HUES64 (cell line): ENCODE results near the gene GRIN1.

Source experiments
- H3K27ac ChIP-seq: 2 replicates; pipeline ENCODE4 v1.7.0; 2013; ENCODE audit warnings: low read depth, low read length, inconsistent platforms
- H3K27me3 ChIP-seq: 2 replicates; pipeline ENCODE4 v1.6.1; 2013; ENCODE audit warnings: mild to moderate bottlenecking, low read length; ENCODE audit not compliant: insufficient read depth
- H3K36me3 ChIP-seq: 2 replicates; pipeline ENCODE4 v1.6.1; 2013; ENCODE audit warnings: mild to moderate bottlenecking, low read length; ENCODE audit not compliant: insufficient read depth
- H3K4me1 ChIP-seq: 2 replicates; pipeline ENCODE4 v1.6.1; 2013; ENCODE audit warnings: mild to moderate bottlenecking, low read length, moderate library complexity; ENCODE audit not compliant: insufficient read depth
- H3K4me3 ChIP-seq: 2 replicates; pipeline ENCODE4 v1.5.1; 2013; ENCODE audit warnings: mild to moderate bottlenecking, low read length, moderate library complexity
- H3K9ac ChIP-seq: 2 replicates; pipeline ENCODE4 v1.6.1; 2013; ENCODE audit warnings: mild to moderate bottlenecking, low read depth, low read length
- H3K9me3 ChIP-seq: 2 replicates; pipeline ENCODE4 v1.6.1; 2013; ENCODE audit warnings: low read depth, low read length; ENCODE audit not compliant: insufficient read depth
- WGBS: fragments of 150-250, 120-280 bp; methylation state at CpG from one replicate; pipeline ENCODE4 v1.1.7; 2013; ENCODE audit warnings: missing lambda C conversion rate; 5-methylcytosine and 5-hydroxymethylcytosine counted together

Gene GRIN1

DNA sequence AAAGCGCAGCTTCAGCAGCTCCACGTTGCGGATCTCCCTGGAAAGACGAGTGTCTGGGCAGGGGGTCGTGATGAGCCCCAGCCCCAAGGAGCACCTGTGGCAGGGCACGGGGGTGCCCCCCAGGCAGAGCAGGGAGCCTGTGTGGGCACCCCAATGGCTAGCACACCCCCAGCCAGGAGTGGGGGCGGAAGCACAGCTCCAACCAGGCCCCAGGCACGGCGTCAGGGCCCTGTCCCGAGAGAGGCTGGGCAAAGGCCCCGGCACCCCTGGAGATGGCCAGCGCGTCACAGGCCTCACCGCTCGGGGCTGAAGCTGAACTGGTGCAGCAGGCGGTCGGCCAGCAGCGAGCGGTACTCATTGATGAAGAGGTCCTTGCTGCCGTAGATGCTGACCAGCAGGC is 41.5 kb downstream of the GRIN1 start:
- Histone ChIP-seq H3K27ac (no peak overlapping the region), H3K9ac (no peak overlapping the region), H3K27me3 (peaks cover 5% of the 10 kb centered on the region; the same call in 1 of the 2 replicates), H3K9me3 (no peaks in the 10 kb centered on the region), H3K4me3 (no peak overlapping the region), H3K4me1 (no peaks in the 10 kb centered on the region), H3K36me3 (peaks cover 42% of the 10 kb centered on the region)
- WGBS = 95% methylated on average over 20 of the region's 20 CpGs

DNA sequence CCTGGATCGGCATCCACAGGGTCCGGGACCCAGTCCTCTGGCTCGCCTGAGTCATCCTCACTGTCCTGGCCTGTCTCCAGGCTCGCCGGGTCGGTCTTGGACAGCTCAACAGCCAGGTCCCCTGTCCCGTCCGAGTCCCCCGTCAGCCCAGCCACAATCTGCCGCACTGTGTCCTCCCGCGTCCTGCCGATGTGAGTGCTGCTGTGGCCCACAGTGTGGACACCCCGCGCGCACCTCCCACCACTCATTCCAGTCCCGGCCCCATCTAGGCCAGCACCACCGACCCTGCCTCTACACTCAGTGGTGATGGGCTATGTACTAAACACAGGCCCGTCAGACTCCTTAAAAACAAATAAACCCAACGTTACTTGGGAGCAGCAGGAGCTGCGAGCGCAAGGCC is 42.7 kb downstream of the GRIN1 start:
- H3K9ac ChIP-seq = no peak overlapping the region
- H3K9me3 ChIP-seq = no peaks in the 10 kb centered on the region
- peaks cover 50% of the 10 kb centered on the region for H3K36me3 ChIP-seq
- H3K27me3 ChIP-seq = no peaks in the 10 kb centered on the region
- no peak overlapping the region for H3K27ac ChIP-seq
- 97% methylated on average over 22 of the region's 22 CpGs for WGBS
- no peaks in the 10 kb centered on the region for H3K4me1 ChIP-seq
- H3K4me3 ChIP-seq = no peak overlapping the region

DNA sequence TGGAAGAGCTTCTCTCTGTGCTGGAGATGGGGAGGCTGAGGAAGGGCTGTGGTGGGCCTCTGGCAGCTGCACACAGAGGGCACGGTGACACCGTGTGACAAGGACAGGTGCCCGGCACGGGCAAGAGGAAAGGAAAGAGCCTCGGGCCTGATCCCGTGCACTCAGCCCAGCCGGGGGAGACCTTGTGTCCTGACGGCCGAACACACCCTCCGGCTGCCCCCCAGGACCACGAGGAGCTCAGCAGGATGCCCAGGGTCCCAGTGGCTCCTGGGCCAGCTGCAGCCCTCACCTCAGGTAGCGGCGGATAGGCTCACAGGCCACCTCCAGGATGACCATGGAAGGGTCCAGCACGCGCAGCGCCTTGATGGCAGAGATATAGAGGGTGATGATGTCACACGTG is 43.9 kb downstream of the GRIN1 start:
- no peak overlapping the region for H3K4me3 ChIP-seq
- H3K27ac ChIP-seq = no peak overlapping the region
- no peak overlapping the region for H3K9ac ChIP-seq
- H3K4me1 ChIP-seq = no peaks in the 10 kb centered on the region
- 95% methylated on average over 17 of the region's 17 CpGs for WGBS
- H3K27me3 ChIP-seq = no peaks in the 10 kb centered on the region
- H3K36me3 ChIP-seq = peaks cover 46% of the 10 kb centered on the region
- no peaks in the 10 kb centered on the region for H3K9me3 ChIP-seq

DNA sequence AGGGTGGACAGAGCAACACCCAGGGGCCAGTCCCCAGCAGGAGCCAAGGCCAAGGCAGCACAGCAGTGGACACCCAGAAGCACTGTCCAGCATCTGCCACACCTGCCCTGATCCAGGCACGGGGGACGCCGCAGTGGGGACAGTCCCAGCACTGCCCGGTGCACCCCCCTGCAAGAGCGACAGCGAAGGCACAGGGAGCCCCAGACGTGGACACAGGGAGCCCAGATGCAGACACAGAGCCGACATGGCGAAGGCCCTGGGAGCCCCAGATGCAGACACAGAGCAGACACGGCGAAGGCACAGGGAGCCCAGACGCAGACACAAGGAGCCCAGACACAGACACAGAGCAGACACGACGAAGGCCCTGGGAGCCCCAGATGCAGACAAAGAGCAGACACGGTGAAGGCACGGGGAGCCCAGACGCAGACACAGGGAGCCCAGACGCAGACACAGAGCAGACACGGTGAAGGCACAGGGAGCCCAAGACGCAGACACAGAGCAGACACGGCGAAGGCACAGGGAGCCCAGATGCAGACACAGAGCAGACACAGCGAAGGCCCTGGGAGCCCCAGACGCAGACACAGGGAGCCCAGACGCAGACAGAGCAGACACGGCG is 45.1 kb downstream of the GRIN1 start:
- 96% methylated on average over 27 of the region's 27 CpGs for WGBS
- H3K4me1 ChIP-seq = no peaks in the 10 kb centered on the region
- peaks cover 46% of the 10 kb centered on the region for H3K36me3 ChIP-seq

DNA sequence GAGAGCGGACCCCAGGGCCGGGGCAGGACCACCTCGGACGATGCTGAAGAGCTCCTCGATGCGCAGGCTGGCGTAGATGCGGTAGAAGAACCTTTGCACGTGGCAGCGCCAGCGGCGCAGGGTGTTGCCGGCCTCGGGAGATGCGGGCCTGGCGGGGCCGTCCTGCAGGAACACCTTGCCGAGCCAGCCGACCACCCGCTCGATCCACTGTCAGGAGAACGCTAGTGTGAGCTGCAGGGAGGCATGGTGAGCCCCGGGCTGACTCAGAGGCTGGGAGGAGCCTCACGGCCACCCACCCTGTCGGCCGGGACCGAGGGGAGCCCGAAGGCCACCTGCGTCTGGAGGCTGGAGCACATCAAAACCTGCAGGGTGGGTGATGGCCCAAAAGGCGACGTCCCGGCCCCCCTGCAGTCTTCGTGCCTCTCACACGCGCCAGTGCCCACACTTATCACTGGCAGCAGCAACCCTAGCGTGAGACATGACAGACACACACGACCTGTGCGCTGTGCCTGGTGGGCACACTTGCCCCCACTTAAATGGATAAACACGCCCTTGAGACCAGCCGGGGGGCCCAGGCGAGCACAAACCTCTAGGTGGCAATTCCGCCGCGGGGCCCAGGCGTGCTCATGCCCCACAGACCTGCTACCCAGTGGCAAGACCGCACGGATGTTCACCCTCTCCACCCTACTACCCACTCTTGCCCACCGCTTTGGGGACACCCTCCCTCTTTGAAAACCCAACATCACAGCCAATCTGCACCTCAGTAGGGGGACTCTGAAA is 46.1 kb downstream of the GRIN1 start:
- Histone ChIP-seq H3K27me3 (no peaks in the 10 kb centered on the region), H3K27ac (no peak overlapping the region), H3K9me3 (no peaks in the 10 kb centered on the region), H3K36me3 (peaks cover 46% of the 10 kb centered on the region), H3K9ac (no peak overlapping the region), H3K4me1 (0 out of 2 replicates have a peak, but pooled peaks cover 3% of the 10 kb centered on the region), H3K4me3 (no peak overlapping the region)
- WGBS = 95% methylated on average over 48 of the region's 48 CpGs

More for the DNA sequence above, 45.1 kb downstream of the GRIN1 start:
- Histone ChIP-seq H3K27ac (no peak overlapping the region), H3K4me3 (no peak overlapping the region), H3K9ac (no peak overlapping the region), H3K9me3 (no peaks in the 10 kb centered on the region), H3K27me3 (no peaks in the 10 kb centered on the region)

DNA sequence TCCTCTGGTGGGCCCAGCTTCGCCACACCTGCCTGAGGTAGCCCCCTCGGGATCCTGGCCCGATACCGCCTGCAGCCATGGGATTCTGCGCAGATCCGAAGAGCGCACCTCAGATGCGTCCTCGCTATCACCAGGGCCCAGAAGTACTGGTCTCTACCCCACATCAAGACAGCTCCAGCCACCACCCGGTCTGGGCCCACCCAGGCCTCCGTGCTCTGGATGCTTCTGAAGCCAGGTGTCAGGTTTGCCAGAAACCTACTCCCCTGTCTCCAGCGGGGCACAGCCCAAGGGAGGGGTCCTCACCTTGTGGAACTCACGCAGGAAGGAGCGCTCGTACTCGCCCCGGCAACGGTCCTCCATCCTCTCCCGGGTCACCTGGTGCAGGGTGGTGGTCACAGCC is 47.0 kb downstream of the GRIN1 start:
- H3K36me3 ChIP-seq = peaks cover 42% of the 10 kb centered on the region
- no peak overlapping the region for H3K27ac ChIP-seq
- H3K4me3 ChIP-seq = no peak overlapping the region
- H3K9me3 ChIP-seq = no peaks in the 10 kb centered on the region
- no peak overlapping the region for H3K9ac ChIP-seq
- 95% methylated on average over 19 of the region's 19 CpGs for WGBS
- H3K27me3 ChIP-seq = no peaks in the 10 kb centered on the region
- 0 out of 2 replicates have a peak, but pooled peaks cover 3% of the 10 kb centered on the region for H3K4me1 ChIP-seq

DNA sequence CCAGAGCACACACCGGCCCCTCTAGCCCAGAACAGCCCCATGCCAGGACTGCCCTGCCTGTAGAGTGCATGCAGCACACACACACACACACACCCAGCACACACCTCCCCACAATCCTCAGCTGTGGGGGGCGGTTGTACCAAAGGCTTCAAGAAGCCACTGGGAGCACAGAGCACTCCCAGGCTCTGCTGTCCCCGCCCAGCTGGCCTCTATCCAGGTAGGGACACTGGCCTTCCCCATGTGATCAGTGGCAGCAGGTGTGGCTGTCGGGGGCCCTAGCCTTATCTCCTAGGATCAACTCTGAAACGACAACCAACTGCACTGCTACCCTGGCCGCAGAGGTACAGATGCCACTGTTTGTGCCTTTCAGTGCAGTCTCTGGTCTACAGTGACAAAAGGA is 47.4 kb downstream of the GRIN1 start:
- H3K4me1 ChIP-seq = 0 out of 2 replicates have a peak, but pooled peaks cover 3% of the 10 kb centered on the region
- H3K27ac ChIP-seq = no peak overlapping the region
- H3K9ac ChIP-seq = no peak overlapping the region
- H3K9me3 ChIP-seq = no peaks in the 10 kb centered on the region
- no peak overlapping the region for H3K4me3 ChIP-seq
- no peaks in the 10 kb centered on the region for H3K27me3 ChIP-seq
- H3K36me3 ChIP-seq = peaks cover 42% of the 10 kb centered on the region
- WGBS = 90% methylated on average over 6 of the region's 6 CpGs

DNA sequence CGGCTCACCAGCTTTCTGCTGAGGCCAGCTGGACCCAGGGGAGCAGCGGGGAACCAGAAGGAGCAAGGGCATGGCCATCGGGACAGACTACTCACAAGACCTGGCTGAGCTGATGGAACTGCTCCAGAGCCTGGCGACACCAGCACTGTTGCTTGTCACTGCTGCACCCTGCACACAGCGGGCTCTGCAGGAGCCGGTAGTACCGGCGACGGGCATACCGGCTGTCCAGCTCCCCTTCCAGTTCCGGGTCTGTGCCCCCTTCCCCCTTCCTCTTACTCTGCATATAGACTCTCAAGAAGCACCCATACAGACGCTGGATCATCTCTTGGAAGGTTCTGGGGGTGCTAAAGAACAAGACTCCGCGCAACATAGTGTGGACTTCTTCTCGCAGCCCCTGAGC is 48.4 kb downstream of the GRIN1 start:
- Histone ChIP-seq H3K9ac (peak overlapping the region; percentile 81; the same call in 1 of the 2 replicates), H3K4me3 (peak overlapping the region; percentile 92), H3K36me3 (peaks cover 42% of the 10 kb centered on the region)

DNA sequence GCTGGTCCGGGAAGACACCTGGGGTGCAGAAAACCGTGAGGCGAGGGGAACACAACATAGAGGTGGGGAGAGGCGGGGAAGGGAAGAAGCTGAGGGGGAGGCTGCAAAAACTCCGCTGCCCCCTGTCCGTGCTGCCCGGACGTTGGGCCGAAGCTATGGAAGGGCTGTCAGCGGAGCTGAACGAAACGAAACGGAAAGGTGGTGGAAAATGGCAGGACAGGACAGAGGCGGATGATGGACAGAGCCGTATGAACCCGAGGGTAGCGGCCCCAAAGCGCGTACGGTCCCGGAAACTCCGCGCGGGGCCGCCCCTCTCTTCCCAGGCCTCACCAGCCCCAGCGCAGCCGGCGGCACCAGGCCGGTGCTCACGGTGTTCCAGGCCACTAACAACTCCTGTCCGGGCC is 49.1 kb downstream of the GRIN1 start:
- Histone ChIP-seq H3K27me3 (no peaks in the 10 kb centered on the region), H3K4me3 (peak overlapping the region; percentile 92), H3K9ac (peak overlapping the region; percentile 81), H3K27ac (peak overlapping the region; percentile 67; the same call in 1 of the 2 replicates), H3K4me1 (0 out of 2 replicates have a peak, but pooled peaks cover 3% of the 10 kb centered on the region), H3K36me3 (peaks cover 35% of the 10 kb centered on the region), H3K9me3 (no peaks in the 10 kb centered on the region)
- 1% methylated on average over 31 of the region's 31 CpGs for WGBS

More for the DNA sequence above, 48.4 kb downstream of the GRIN1 start:
- Histone ChIP-seq H3K27me3 (no peaks in the 10 kb centered on the region), H3K9me3 (no peaks in the 10 kb centered on the region), H3K27ac (no peak overlapping the region), H3K4me1 (0 out of 2 replicates have a peak, but pooled peaks cover 3% of the 10 kb centered on the region)
- WGBS = 93% methylated on average over 15 of the region's 15 CpGs

DNA sequence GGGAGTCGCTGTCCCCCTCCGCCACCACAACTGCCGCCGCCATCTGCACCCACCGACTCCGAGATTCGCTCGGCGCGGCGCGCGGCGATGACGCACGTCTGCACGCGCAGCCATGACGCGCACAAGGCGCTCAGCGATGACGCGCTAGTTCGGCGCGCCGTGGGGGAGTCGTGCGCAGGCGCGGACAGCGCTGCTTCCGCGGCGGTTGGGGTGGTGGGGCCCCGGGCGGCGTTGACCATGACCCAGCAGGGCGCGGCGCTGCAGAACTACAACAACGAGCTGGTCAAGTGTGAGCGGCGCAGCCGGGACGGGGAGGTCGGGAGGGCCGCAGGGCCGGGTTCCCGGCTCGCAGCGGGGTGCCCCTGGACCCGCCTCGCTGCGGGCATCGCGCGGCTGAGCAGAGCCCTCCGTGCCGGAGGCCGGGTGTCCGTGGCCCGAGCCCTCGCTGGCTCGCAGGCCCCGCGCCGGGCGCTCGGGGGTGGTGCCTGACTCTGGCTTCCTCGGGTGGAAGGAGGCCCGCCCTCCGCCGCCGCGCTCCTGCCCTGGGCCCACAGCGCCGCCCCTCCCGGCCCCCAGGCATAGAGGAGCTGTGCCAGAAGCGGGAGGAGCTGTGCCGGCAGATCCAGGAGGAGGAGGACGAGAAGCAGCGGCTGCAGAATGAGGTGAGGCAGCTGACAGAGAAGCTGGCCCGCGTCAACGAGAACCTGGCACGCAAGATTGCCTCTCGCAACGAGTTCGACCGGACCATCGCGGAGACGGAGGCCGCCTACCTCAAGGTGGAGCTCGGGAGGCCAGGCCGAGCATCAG is 49.7 kb downstream of the GRIN1 start, which contains the start of the genes ANAPC2 and SSNA1:
TSS of gene ANAPC2 (minus strand) at position 71 of the 807 bp plus-strand sequence. CDS start at position 43, 28 bp downstream.
TSS of gene SSNA1 (plus strand) at position 187 of the 807 bp plus-strand sequence. CDS start at position 238, 51 bp downstream.
- Histone ChIP-seq H3K27ac (peak within 1 kb of the TSS; percentile 96; the same call in 1 of the 2 replicates), H3K36me3 (peaks cover 29% of the 10 kb centered on the region)
- under 1% methylated on average over 98 of the region's 98 CpGs for WGBS

More for the DNA sequence above, 49.7 kb downstream of the GRIN1 start, which contains the start of the genes ANAPC2 and SSNA1:
- Histone ChIP-seq H3K27me3 (no peaks in the 10 kb centered on the region), H3K9ac (peak within 1 kb of the TSS; percentile 81), H3K4me3 (peak within 1 kb of the TSS; percentile 92), H3K9me3 (no peaks in the 10 kb centered on the region), H3K4me1 (0 out of 2 replicates have a peak, but pooled peaks cover 3% of the 10 kb centered on the region)
